Measurements from ENCODE around the gene ATP10A. TPM values are rescaled to one million over a fixed set of nuclear protein-coding genes. Genes with fewer than 3 reads are reported as not detected.

ATP10A gene
- total RNA-seq, 1 experiment from 2014 or later, result not detected

GRCh38 chr15:25674913-25675312 lies 188.2 kb downstream of the ATP10A start:
- ChIA-PET POLR2A (no interaction called here), CTCF (no interaction called here)
- Mint-ChIP-seq H3K27ac (ENCODE audit: unreplicated experiment) (no peak overlapping the region), H3K36me3 (ENCODE audit: insufficient read depth, unreplicated experiment) (no peaks in the 10 kb centered on the region), H3K4me1 (ENCODE audit: low read depth, unreplicated experiment) (peaks cover 8% of the 10 kb centered on the region), H3K9me3 (ENCODE audit: unreplicated experiment) (no peaks in the 10 kb centered on the region), H3K27me3 (ENCODE audit: insufficient read depth, unreplicated experiment) (no peaks in the 10 kb centered on the region), H3K4me3 (ENCODE audit: unreplicated experiment) (no peak overlapping the region)
- BruUV-seq (replicated peaks), result no TSS peak
- Histone ChIP-seq H3K4me1 (peaks cover 7% of the 10 kb centered on the region; the same call in 1 of the 2 replicates), H3K36me3 (ENCODE audit: control insufficient read depth, insufficient read depth, low read length) (no peaks in the 10 kb centered on the region), H3K27me3 (replicated peaks; ENCODE audit: control insufficient read depth, insufficient read depth, low read length) (no peaks in the 10 kb centered on the region), H3K4me3 (ENCODE audit: low read depth, low read length) (no peak overlapping the region), H3K9me3 (no peaks in the 10 kb centered on the region)
- intact Hi-C loops (cut with micrococcal nuclease; ENCODE audit: unreplicated experiment), result loop anchor here (5.0 kb wide), 1 partner anchor 68 kb away; no protein-coding TSS in a partner anchor
- DNase-seq, result no peak
- no peak for TF ChIP-seq CTCF (IDR thresholded peaks at IDR 0.05; ENCODE audit: insufficient read depth in 1 of 2, low read depth in 1 of 2, low read length in 1 of 2, severe bottlenecking in 1 of 2, unreplicated experiment in 1 of 2)

GRCh38 chr15:25673972-25674371 lies 189.2 kb downstream of the ATP10A start:
- POLR2A ChIA-PET, result no interaction called here
- no TSS peak for BruUV-seq (replicated peaks)

GRCh38 chr15:25673351-25673750 lies 189.8 kb downstream of the ATP10A start:
- Histone ChIP-seq H3K9me3 (no peaks in the 10 kb centered on the region), H3K27me3 (replicated peaks; ENCODE audit: control insufficient read depth, insufficient read depth, low read length) (no peaks in the 10 kb centered on the region), H3K4me1 (peaks cover 9% of the 10 kb centered on the region; the same call in 1 of the 2 replicates), H3K4me3 (ENCODE audit: low read depth, low read length) (no peak overlapping the region), H3K36me3 (ENCODE audit: control insufficient read depth, insufficient read depth, low read length) (no peaks in the 10 kb centered on the region)
- no TSS peak for BruUV-seq (replicated peaks)
- no peaks in the 10 kb centered on the region for H3K36me3 Mint-ChIP-seq (ENCODE audit: insufficient read depth, unreplicated experiment)
- DNase-seq, result no peak
- H3K4me1 Mint-ChIP-seq (ENCODE audit: low read depth, unreplicated experiment), result peaks cover 10% of the 10 kb centered on the region
- intact Hi-C loops (cut with micrococcal nuclease; ENCODE audit: unreplicated experiment), result loop anchor here (5.0 kb wide), 1 partner anchor 66 kb away; no protein-coding TSS in a partner anchor
- H3K27me3 Mint-ChIP-seq (ENCODE audit: insufficient read depth, unreplicated experiment), result no peaks in the 10 kb centered on the region
- ChIA-PET POLR2A (no interaction called here), CTCF (no interaction called here)
- no peak overlapping the region for H3K4me3 Mint-ChIP-seq (ENCODE audit: unreplicated experiment)
- no peak overlapping the region for H3K27ac Mint-ChIP-seq (ENCODE audit: unreplicated experiment)
- no peak for TF ChIP-seq CTCF (IDR thresholded peaks at IDR 0.05; ENCODE audit: insufficient read depth in 1 of 2, low read depth in 1 of 2, low read length in 1 of 2, severe bottlenecking in 1 of 2, unreplicated experiment in 1 of 2)
- H3K9me3 Mint-ChIP-seq (ENCODE audit: unreplicated experiment), result no peaks in the 10 kb centered on the region

More at GRCh38 chr15:25673972-25674371, 189.2 kb downstream of the ATP10A start:
- H3K27ac Mint-ChIP-seq (ENCODE audit: unreplicated experiment), result no peak overlapping the region
- no peaks in the 10 kb centered on the region for H3K9me3 ChIP-seq
- peaks cover 10% of the 10 kb centered on the region for H3K4me1 Mint-ChIP-seq (ENCODE audit: low read depth, unreplicated experiment)
- no peaks in the 10 kb centered on the region for H3K9me3 Mint-ChIP-seq (ENCODE audit: unreplicated experiment)
- H3K36me3 Mint-ChIP-seq (ENCODE audit: insufficient read depth, unreplicated experiment), result no peaks in the 10 kb centered on the region
- TF ChIP-seq CTCF (IDR thresholded peaks at IDR 0.05; ENCODE audit: insufficient read depth in 1 of 2, low read depth in 1 of 2, low read length in 1 of 2, severe bottlenecking in 1 of 2, unreplicated experiment in 1 of 2), result no peak
- no peak overlapping the region for H3K4me3 ChIP-seq (ENCODE audit: low read depth, low read length)
- H3K4me1 ChIP-seq, result peaks cover 9% of the 10 kb centered on the region; the same call in 1 of the 2 replicates
- H3K4me3 Mint-ChIP-seq (ENCODE audit: unreplicated experiment), result no peak overlapping the region
- H3K36me3 ChIP-seq (ENCODE audit: control insufficient read depth, insufficient read depth, low read length), result no peaks in the 10 kb centered on the region
- CTCF ChIA-PET, result no interaction called here
- no peaks in the 10 kb centered on the region for H3K27me3 Mint-ChIP-seq (ENCODE audit: insufficient read depth, unreplicated experiment)
- no peak for DNase-seq
- intact Hi-C loops (cut with micrococcal nuclease; ENCODE audit: unreplicated experiment), result loop anchor here (5.0 kb wide), 1 partner anchor 67 kb away; no protein-coding TSS in a partner anchor
- no peaks in the 10 kb centered on the region for H3K27me3 ChIP-seq (replicated peaks; ENCODE audit: control insufficient read depth, insufficient read depth, low read length)

Data from Caco-2 (cell line).